Stimulated activated CD8-positive, alpha-beta memory T cell treated with anti-CD3 and anti-CD28 coated beads, Interleukin-2, amount 100 ng/mL, for 48 hours (primary cell): ENCODE data around the gene ST3GAL5.

Experiments used
- DNase-seq, 2 donors: peaks; one replicate each; pipeline ENCODE4 v3.0.0-alpha.2; 2020; ENCODE audit warnings: low read depth in 2 of 2

ST3GAL5 gene

DNA sequence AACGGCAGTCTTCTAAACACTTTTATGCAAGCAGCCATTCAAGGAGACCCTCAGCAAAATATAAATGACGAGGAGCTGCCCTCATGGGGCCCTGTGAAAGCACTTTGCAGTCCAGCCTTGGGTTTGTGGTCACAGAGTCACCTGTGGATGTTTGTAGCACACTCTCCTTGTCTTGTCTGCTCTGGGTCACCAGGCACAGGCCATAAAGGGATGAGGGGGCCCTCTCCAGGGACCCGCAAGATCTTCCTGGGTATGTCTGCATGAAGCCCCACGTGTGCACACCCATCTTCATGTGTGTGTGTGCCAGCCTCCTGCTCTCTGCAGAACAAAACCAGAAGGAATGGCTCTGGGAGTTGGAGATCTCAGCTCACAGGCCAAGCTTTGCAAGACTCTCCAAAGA, 98.8 kb downstream of the ST3GAL5 start:
- no peak for DNase-seq

DNA sequence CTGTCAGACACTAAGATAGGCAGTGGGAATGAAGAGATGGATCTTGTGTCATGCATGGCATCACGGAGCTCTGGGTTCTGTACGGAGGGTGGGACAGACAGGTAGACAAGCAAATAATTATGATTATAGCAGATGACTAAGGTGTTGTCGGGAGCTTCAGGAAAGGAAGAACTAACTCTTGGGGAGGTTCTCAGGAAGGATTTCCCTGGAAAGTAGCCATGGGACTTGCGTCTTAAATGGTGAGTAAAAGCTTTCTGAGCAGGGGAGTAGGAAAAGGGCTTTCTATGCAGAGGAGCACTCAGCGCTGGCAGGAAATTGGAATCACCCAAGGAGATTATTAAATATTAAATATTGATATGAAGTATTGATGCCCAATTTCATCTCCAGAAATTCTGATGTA, 99.5 kb downstream of the ST3GAL5 start:
- no peak for DNase-seq

DNA sequence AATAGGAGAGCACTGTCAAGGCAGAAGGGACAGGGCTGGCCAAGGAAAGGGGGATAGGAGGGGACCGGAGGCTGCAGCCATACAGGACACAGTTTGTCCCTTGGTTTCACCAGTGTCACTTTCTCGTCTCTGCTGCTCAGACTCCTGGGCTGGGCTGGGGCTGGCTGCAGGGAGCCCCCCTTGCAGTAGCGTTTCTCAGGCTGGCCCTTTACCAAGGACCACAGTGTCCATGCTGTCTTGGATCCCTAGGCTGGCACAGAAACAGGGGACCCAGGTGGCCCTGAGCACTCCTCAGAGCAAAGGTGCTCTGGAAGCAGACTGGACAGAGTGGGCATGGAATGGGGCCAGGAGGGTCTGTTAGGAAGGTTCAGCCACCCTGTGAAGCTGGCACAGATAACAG, 100.2 kb downstream of the ST3GAL5 start:
- no peak for DNase-seq

DNA sequence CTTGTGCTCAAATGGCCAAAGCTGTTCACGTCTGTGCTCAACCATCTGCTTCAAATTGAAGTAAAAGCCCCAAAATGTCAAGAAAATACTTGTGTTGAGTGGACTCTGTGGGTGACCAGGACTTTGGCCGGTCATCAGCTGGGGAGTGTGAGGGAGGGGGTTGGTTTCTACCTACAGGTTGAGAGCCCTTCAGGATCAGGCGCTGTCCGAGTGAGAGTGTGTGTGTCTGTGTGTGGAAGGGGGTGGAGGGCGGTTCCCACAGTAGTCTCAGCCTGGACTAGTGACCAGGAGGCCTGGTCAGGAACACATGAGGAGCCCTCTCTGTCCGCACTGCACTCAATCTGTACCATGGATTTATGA, 100.8 kb downstream of the ST3GAL5 start:
- DNase-seq, result no peak

DNA sequence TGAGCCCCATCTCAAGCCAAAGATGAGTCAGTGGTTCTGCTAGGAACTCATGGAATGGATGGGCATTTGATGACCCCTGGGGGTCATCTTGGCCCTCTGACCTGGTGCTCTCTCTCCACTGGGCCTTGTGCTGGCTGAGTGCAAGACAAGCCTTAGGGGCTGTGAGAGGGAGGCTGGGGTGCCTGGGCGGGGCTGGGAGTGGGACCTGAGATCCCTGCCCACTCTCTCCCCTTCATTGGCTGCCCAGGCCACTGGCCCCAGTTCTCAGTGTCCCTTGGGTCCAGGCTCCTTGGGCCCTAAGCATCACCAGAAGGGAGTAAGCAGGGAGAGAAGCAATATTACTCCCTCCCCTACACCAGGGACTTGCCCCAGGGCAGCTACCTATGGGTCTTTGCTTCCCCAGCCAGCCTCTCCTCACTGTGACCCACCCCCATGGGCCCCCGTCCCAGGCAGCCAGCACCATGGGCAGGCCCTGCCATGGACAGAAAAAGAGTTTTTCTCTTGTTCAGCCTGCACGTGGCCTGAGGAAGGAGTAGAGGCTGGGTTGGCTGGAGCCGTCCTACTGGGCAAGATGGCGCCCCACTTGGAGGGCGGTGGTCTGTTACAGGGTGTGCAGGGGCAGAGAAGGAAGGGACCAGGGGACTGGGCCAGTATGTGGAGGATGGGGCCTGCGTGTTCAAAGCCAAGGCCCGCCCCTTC, 101.4 kb downstream of the ST3GAL5 start:
- no peak for DNase-seq
